Brain microvascular endothelial cell (primary cell): ENCODE results near the gene ANKS6.

ENCODE experiments used
- DNase-seq: peaks from one replicate; pipeline ENCODE4 v3.0.0-alpha.2; 2020
- H3K27ac ChIP-seq: fragments of 250-450 bp; sonication (Bioruptor Pico); 2 replicates; pipeline ENCODE4 v1.5.1; 2020; ENCODE audit warnings: mild to moderate bottlenecking, moderate library complexity
- H3K27me3 ChIP-seq: fragments of 250-450 bp; sonication (Bioruptor Pico); replicated peaks from 2 replicates; pipeline ENCODE4 v1.5.1; 2020; ENCODE audit warnings: mild to moderate bottlenecking
- H3K36me3 ChIP-seq: fragments of 250-450 bp; sonication (Bioruptor Pico); replicated peaks from 2 replicates; pipeline ENCODE4 v1.5.1; 2020; ENCODE audit warnings: mild to moderate bottlenecking
- H3K4me3 ChIP-seq: 2 replicates; pipeline ENCODE4 v1.5.1; 2011; ENCODE audit warnings: low read depth, mild to moderate bottlenecking, control low read depth, low read length, moderate library complexity
- CTCF ChIP-seq: IDR thresholded peaks from 2 replicates; pipeline ENCODE4 v1.5.1; 2011; ENCODE audit warnings: low read depth, mild to moderate bottlenecking, moderate library complexity, low read length, control low read depth, inconsistent platforms; ENCODE audit errors: missing control alignments
- in situ Hi-C: cut with HindIII; loops from 2 replicates; pipeline ENCODE4 v1.10.0; 2017; ENCODE audit warnings: low sequenced_read_pairs, low pct_ligation_motif_present

The ANKS6 gene

DNA sequence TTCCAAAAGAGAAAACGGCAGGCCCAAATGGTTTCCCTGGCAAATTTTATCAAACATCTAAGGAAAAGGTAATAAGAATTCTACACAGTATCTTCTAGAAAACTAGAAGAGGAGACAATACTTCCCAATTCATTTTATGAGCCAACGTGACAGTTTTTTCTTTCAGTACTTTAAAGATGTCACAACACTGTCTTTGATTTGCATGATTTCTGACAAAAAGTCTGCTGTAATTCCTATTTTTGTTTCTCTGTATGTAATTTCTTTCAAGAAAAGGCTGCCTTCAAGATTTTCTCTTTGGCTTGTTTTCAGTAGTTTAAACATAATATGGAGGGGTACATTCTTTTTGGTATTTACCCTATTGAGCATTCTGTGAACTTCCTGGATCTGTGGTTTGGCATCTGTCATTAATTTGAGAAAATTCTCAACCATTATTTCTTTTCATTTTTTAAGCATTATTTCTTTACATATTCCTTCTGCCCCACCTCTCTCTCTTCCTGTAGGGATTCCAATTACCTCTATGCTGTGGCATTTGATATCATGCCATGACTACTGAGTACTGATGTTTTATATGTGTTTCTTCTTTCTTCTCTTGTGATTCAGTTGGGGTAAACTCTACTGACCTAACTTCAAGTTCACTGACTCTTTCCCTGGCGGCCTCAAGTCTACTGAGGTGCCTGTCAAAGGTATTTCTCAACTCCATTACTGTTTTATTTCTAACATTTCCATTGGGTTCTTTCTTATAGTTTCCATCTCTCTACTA, 32.2 kb downstream of the ANKS6 start:
- no peak overlapping the region for H3K4me3 ChIP-seq
- H3K27me3 ChIP-seq: no peaks in the 10 kb centered on the region
- H3K27ac ChIP-seq: no peak overlapping the region
- TF ChIP-seq CTCF: no peak
- DNase-seq: no peak
- no peaks in the 10 kb centered on the region for H3K36me3 ChIP-seq
- in situ Hi-C loops: no loop called here

- in situ Hi-C loops: no loop called here
- Histone ChIP-seq H3K27me3 (no peaks in the 10 kb centered on the region), H3K27ac (no peak overlapping the region), H3K4me3 (no peak overlapping the region), H3K36me3 (no peaks in the 10 kb centered on the region)
- DNase-seq: no peak
- TF ChIP-seq CTCF: no peak
These were observed 36.1 kb downstream of the ANKS6 start for GRCh38 chr9:98760231-98760630.

GRCh38 chr9:98755006-98755618, 41.2 kb downstream of the ANKS6 start:
- in situ Hi-C loops: no loop called here
- no peak overlapping the region for H3K27ac ChIP-seq
- TF ChIP-seq CTCF: no peak
- no peaks in the 10 kb centered on the region for H3K36me3 ChIP-seq
- H3K4me3 ChIP-seq: no peak overlapping the region
- H3K27me3 ChIP-seq: no peaks in the 10 kb centered on the region
- no peak for DNase-seq

- Histone ChIP-seq H3K27ac (no peak overlapping the region), H3K27me3 (no peaks in the 10 kb centered on the region), H3K4me3 (no peak overlapping the region), H3K36me3 (no peaks in the 10 kb centered on the region)
- in situ Hi-C loops: no loop called here
- DNase-seq: no peak
- no peak for TF ChIP-seq CTCF
These were observed 45.1 kb downstream of the ANKS6 start for GRCh38 chr9:98751210-98751609.

GRCh38 chr9:98750364-98751060, 45.8 kb downstream of the ANKS6 start:
- Histone ChIP-seq H3K4me3 (no peak overlapping the region), H3K27ac (no peak overlapping the region), H3K27me3 (no peaks in the 10 kb centered on the region), H3K36me3 (no peaks in the 10 kb centered on the region)
- in situ Hi-C loops: no loop called here
- DNase-seq: no peak
- TF ChIP-seq CTCF: no peak
